D721Med (cell line): Measurements from ENCODE around the gene BPIFA1.

ENCODE experiments used
- DNase-seq: peaks from one replicate; pipeline ENCODE4 v3.0.0; 2011; ENCODE audit warnings: low spot score; ENCODE audit not compliant: insufficient read length
- FAIRE-seq: peaks from 2 replicates; lab custom pipeline; 2011; peaks lifted over from hg19 to GRCh38; lab: Jason Lieb, UNC
- CTCF ChIP-seq: IDR thresholded peaks from 2 replicates; pipeline ENCODE4 v1.5.1; 2012; ENCODE audit warnings: mild to moderate bottlenecking, control low read depth; ENCODE audit not compliant: insufficient read depth; ENCODE audit errors: missing control alignments

The BPIFA1 gene

GRCh38 chr20:33239418-33239817 is 3.6 kb downstream of the BPIFA1 start:
- DNase-seq: no peak
- no peak for TF ChIP-seq CTCF
- FAIRE-seq: no peak

GRCh38 chr20:33239979-33240736 is 4.4 kb downstream of the BPIFA1 start:
- FAIRE-seq (no peak), DNase-seq (no peak)
- no peak for TF ChIP-seq CTCF

- no peak for TF ChIP-seq CTCF
- FAIRE-seq (no peak), DNase-seq (no peak)
Observed at GRCh38 chr20:33240923-33241322, 5.1 kb downstream of the BPIFA1 start.

- TF ChIP-seq CTCF: no peak
- FAIRE-seq (no peak), DNase-seq (no peak)
Observed at GRCh38 chr20:33242319-33243100, 6.7 kb downstream of the BPIFA1 start.

- FAIRE-seq: no peak
- TF ChIP-seq CTCF: no peak
Observed at GRCh38 chr20:33246077-33246476, 10.3 kb downstream of the BPIFA1 start.

GRCh38 chr20:33249456-33249855 is 13.7 kb downstream of the BPIFA1 start:
- no peak for DNase-seq
- FAIRE-seq: no peak
- TF ChIP-seq CTCF: no peak

More at GRCh38 chr20:33246077-33246476, 10.3 kb downstream of the BPIFA1 start:
- no peak for DNase-seq

GRCh38 chr20:33250666-33251065 is 14.9 kb downstream of the BPIFA1 start:
- no peak for TF ChIP-seq CTCF
- FAIRE-seq (no peak), DNase-seq (no peak)
